HL-60 (cell line): ENCODE measurements around the gene NCOA3.

Source experiments
- DNase-seq, 2 experiments: peaks; one replicate each; pipeline ENCODE4 v3.0.0-alpha.2; 2010 to 2020; ENCODE audit warnings: low read depth in 1 of 2, low spot score in 1 of 2
- H3K27ac ChIP-seq: fragments of 250-450 bp; sonication (Bioruptor Pico); replicated peaks from 2 replicates; pipeline ENCODE4 v1.5.1; 2020; ENCODE audit warnings: mild to moderate bottlenecking, moderate library complexity
- H3K27me3 ChIP-seq: fragments of 250-450 bp; sonication (Bioruptor Pico); 2 replicates; pipeline ENCODE4 v1.5.1; 2021; ENCODE audit warnings: mild to moderate bottlenecking, moderate library complexity; ENCODE audit not compliant: insufficient read depth, poor library complexity, severe bottlenecking
- H3K4me3 ChIP-seq: replicated peaks from 2 replicates; pipeline ENCODE4 v1.5.1; 2011; ENCODE audit warnings: mild to moderate bottlenecking, control low read depth, low read length; ENCODE audit not compliant: insufficient read depth
- CTCF ChIP-seq: IDR thresholded peaks from one replicate; pipeline ENCODE4 v1.5.1; 2011; ENCODE audit warnings: low read length, control low read depth, inconsistent platforms; ENCODE audit not compliant: insufficient read depth
- GABPA ChIP-seq: IDR thresholded peaks from 2 replicates; pipeline ENCODE4 v1.6.1; 2012; ENCODE audit warnings: low read depth
- POLR2AphosphoS5 ChIP-seq: IDR thresholded peaks from 2 replicates; pipeline ENCODE4 v1.6.1; 2012; ENCODE audit warnings: low read depth
- SPI1 ChIP-seq: IDR thresholded peaks from 2 replicates; pipeline ENCODE4 v1.6.1; 2012; ENCODE audit warnings: low read depth, mild to moderate bottlenecking, borderline replicate concordance
- TF ChIP-seq, protein P1 (sequence below): IDR thresholded peaks from 2 replicates; pipeline ENCODE4 v1.6.1; 2012; ENCODE audit warnings: low read depth; ENCODE audit not compliant: insufficient replicate concordance

Gene NCOA3

DNA sequence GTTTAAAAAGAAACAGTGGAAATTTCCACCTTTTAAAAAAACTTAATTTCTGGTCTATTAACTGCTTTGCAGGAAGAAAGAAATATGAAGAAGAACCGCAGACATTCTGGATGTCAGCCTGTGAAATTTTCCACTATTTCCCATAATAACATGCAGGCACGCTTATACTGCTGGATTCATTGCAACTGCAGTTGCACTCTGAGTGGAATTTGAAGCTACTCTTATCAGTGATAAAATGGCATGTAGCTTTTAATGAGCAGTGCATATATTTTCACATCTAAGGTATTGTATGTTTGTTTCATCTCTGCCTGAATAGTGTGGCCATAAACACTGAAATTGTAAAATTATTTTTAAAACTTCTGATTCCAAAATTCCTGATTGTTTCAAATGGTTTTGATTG, 28.2 kb downstream of the NCOA3 start:
- TF ChIP-seq POLR2AphosphoS5 = no peak
- TF ChIP-seq, protein P1, sequence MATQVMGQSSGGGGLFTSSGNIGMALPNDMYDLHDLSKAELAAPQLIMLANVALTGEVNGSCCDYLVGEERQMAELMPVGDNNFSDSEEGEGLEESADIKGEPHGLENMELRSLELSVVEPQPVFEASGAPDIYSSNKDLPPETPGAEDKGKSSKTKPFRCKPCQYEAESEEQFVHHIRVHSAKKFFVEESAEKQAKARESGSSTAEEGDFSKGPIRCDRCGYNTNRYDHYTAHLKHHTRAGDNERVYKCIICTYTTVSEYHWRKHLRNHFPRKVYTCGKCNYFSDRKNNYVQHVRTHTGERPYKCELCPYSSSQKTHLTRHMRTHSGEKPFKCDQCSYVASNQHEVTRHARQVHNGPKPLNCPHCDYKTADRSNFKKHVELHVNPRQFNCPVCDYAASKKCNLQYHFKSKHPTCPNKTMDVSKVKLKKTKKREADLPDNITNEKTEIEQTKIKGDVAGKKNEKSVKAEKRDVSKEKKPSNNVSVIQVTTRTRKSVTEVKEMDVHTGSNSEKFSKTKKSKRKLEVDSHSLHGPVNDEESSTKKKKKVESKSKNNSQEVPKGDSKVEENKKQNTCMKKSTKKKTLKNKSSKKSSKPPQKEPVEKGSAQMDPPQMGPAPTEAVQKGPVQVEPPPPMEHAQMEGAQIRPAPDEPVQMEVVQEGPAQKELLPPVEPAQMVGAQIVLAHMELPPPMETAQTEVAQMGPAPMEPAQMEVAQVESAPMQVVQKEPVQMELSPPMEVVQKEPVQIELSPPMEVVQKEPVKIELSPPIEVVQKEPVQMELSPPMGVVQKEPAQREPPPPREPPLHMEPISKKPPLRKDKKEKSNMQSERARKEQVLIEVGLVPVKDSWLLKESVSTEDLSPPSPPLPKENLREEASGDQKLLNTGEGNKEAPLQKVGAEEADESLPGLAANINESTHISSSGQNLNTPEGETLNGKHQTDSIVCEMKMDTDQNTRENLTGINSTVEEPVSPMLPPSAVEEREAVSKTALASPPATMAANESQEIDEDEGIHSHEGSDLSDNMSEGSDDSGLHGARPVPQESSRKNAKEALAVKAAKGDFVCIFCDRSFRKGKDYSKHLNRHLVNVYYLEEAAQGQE = no peak
- TF ChIP-seq CTCF = no peak
- no peak for TF ChIP-seq SPI1
- no peak for TF ChIP-seq GABPA
- Histone ChIP-seq H3K27ac (no peak overlapping the region), H3K4me3 (no peak overlapping the region)

DNA sequence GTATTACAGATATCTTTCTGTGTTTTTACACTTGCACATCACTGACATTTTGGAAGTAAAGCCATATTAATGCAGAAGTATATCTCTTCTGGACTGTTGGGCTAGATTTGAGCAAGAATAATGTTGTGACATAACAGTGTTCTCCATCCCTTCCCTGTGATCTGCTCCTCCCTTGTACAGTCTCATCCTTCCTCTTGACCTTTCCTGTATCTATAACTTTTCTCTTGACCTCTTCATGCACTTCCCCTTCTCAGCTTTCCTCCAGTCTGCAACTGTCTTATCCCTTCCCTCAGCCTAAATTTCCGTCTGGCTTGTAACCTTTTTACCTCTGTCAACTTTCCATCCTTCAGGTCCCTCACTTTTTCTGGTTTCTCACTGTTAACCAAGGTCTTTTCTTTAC, 29.8 kb downstream of the NCOA3 start:
- TF ChIP-seq, protein P1 = no peak
- TF ChIP-seq CTCF (no peak), GABPA (no peak), SPI1 (peak; percentile 81), POLR2AphosphoS5 (no peak)

More for the DNA sequence above, 28.2 kb downstream of the NCOA3 start:
- no peak for DNase-seq
- no peaks in the 10 kb centered on the region for H3K27me3 ChIP-seq

DNA sequence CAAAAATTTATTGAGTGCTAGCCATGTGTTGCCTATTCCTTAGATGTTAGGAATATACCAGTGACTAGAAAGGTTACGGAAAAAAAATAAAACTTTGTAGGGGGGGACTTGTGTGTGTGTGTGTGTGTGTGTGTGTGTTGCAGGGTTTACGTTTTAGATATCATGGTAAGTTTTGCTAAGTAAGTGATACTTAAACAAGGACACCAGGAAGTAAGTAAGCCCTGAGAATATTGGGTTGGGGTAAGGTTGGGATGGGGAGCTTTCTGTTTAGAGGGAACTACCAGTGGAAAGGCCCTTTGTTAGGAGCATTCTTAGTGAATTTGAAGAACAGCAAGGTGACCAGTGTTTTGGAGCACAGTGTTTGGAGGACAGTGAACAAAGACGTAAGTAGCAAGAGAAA, 30.3 kb downstream of the NCOA3 start:
- no peaks in the 10 kb centered on the region for H3K27me3 ChIP-seq
- no peak overlapping the region for H3K27ac ChIP-seq
- TF ChIP-seq SPI1 = no peak
- TF ChIP-seq, protein P1 = no peak
- TF ChIP-seq GABPA = no peak
- TF ChIP-seq CTCF = no peak
- TF ChIP-seq POLR2AphosphoS5 = no peak
- H3K4me3 ChIP-seq = no peak overlapping the region
- no peak for DNase-seq

More for the DNA sequence above, 29.8 kb downstream of the NCOA3 start:
- H3K27ac ChIP-seq = no peak overlapping the region
- H3K4me3 ChIP-seq = no peak overlapping the region
- DNase-seq = peak; percentile 49 to 77
- H3K27me3 ChIP-seq = no peaks in the 10 kb centered on the region
